ENCODE data around the gene FSTL4. TPM values are rescaled to one million over a fixed set of nuclear protein-coding genes. Genes with fewer than 3 reads are reported as not detected.

FSTL4 gene
- polyA plus RNA-seq, 1 of the 3 experiments (the other 2 are of a cell fraction), result not detected

GRCh38 chr5:133428072-133428660 is 184.2 kb downstream of the FSTL4 start:
- Histone ChIP-seq H3K4me1 (ENCODE audit: control insufficient read depth in 1 of 2, insufficient read depth in 2 of 2, low read depth in 1 of 2, low read length in 1 of 2) (no peaks in the 10 kb centered on the region; a peak in 1 of 4 replicates), H4K20me1 (ENCODE audit: insufficient read depth) (no peaks in the 10 kb centered on the region), H3K36me3 (replicated peaks in 1 of 2; ENCODE audit: control insufficient read depth in 1 of 2, insufficient read depth in 2 of 2, low read length in 1 of 2) (no peaks in the 10 kb centered on the region), H2AFZ (ENCODE audit: low read depth) (no peak overlapping the region), H3K27me3 (ENCODE audit: insufficient read depth) (0 out of 2 replicates have a peak, but pooled peaks cover 8% of the 10 kb centered on the region), H3F3A (replicated peaks; ENCODE audit: insufficient read depth) (no peaks in the 10 kb centered on the region), H3K4me2 (no peak overlapping the region), H3K27ac (ENCODE audit: low read depth in 2 of 2, low read length in 1 of 2) (no peak overlapping the region), H3K4me3 (ENCODE audit: low read depth in 2 of 2, low read length in 1 of 2) (no peak overlapping the region), H3K9me2 (no peaks in the 10 kb centered on the region), H3K9ac (no peak overlapping the region), H3K9me3 (no peaks in the 10 kb centered on the region), H3K79me2 (ENCODE audit: insufficient read depth) (no peaks in the 10 kb centered on the region)
- WGBS (ENCODE audit: low lambda C conversion rate), result 41% methylated on average over 3 of the region's 4 CpGs
- CTCF ChIA-PET, result interaction anchor here (0.7 to 5.9 kb wide), 2 partner anchors 22 to 180 kb away, joined by 3 to 97 read pairs; partner anchors contain the start of gene FSTL4
- DNase-seq, result no peak
- TF ChIP-seq FOSL2 (IDR thresholded peaks at IDR 0.05; ENCODE audit: borderline replicate concordance, low read depth), result no peak
- TF ChIP-seq MXI1 (IDR thresholded peaks at IDR 0.05; ENCODE audit: low read depth, low read length), result no peak
- no peak for TF ChIP-seq RCOR1 (IDR thresholded peaks at IDR 0.05; ENCODE audit: low read length)
- TF ChIP-seq USF1 (IDR thresholded peaks at IDR 0.05; ENCODE audit: borderline replicate concordance, low read depth), result no peak
- no peak for TF ChIP-seq CHD2 (IDR thresholded peaks at IDR 0.05; ENCODE audit: low read length, partially characterized antibody)
- no peak for TF ChIP-seq TCF12 (IDR thresholded peaks at IDR 0.05)
- TF ChIP-seq ZBTB33 (IDR thresholded peaks at IDR 0.05; ENCODE audit: borderline replicate concordance, low read depth), result no peak
- no peak for TF ChIP-seq EP300 (IDR thresholded peaks at IDR 0.05; ENCODE audit: borderline replicate concordance in 1 of 2, low read depth in 1 of 2, low read length in 1 of 2)
- no peak for TF ChIP-seq YY1 (IDR thresholded peaks at IDR 0.05; ENCODE audit: low read depth)
- TF ChIP-seq IRF3 (IDR thresholded peaks at IDR 0.05; ENCODE audit: low read depth, low read length), result no peak
- TF ChIP-seq RAD21 (IDR thresholded peaks at IDR 0.05; ENCODE audit: low read length), result no peak
- no peak for TF ChIP-seq SMC3 (IDR thresholded peaks at IDR 0.05; ENCODE audit: low read depth, low read length)
- TF ChIP-seq GATA2 (CRISPR knock-in tag; IDR thresholded peaks at IDR 0.05), result no peak
- TF ChIP-seq FOXM1 (IDR thresholded peaks at IDR 0.05; ENCODE audit: low read depth), result no peak
- no peak for TF ChIP-seq RXRA (IDR thresholded peaks at IDR 0.05; ENCODE audit: borderline replicate concordance, low read depth)
- POLR2A ChIA-PET, result no interaction called here

Measured in SK-N-SH (cell line).